ENCODE results near the gene ARHGAP15. TPM values are rescaled to one million over a fixed set of nuclear protein-coding genes. Genes with fewer than 3 reads are reported as not detected.

The ARHGAP15 gene
- total and polyA plus RNA-seq, 4 donors, result 3.8 to 17.9 (median 13.2) TPM

- Histone ChIP-seq H3K27ac (ENCODE audit: low read depth in 1 of 2, low read length in 2 of 2) (no peak overlapping the region), H3K4me1 (ENCODE audit: control insufficient read depth in 4 of 4, insufficient read depth in 4 of 4, low read length in 3 of 4) (peaks cover 0 to 2% (median 0%) of the 10 kb centered on the region in 4 donors)
These were observed 350.9 kb downstream of the ARHGAP15 start for GRCh38 chr2:143480086-143480485.

More at GRCh38 chr2:143480086-143480485, 350.9 kb downstream of the ARHGAP15 start:
- WGBS, result 85% methylated on average over 2 of the region's 2 CpGs
- Histone ChIP-seq H3K27me3 (ENCODE audit: control insufficient read depth in 4 of 4, insufficient read depth in 4 of 4, low read length in 3 of 4) (no peaks in the 10 kb centered on the region), H3K4me3 (ENCODE audit: low read depth in 1 of 3, low read length in 3 of 3) (no peak overlapping the region), H3K9me3 (ENCODE audit: control insufficient read depth in 4 of 4, low read length in 3 of 4) (no peaks in the 10 kb centered on the region), H3K9ac (ENCODE audit: low read depth in 1 of 2, low read length in 2 of 2) (no peak overlapping the region), H3K36me3 (ENCODE audit: control insufficient read depth in 4 of 4, insufficient read depth in 3 of 4, low read depth in 1 of 4, low read length in 3 of 4) (no peaks in the 10 kb centered on the region)
- no peak for TF ChIP-seq RAD21 (IDR thresholded peaks at IDR 0.05)
- no peak for TF ChIP-seq SP1 (IDR thresholded peaks at IDR 0.05)
- TF ChIP-seq EGR1 (IDR thresholded peaks at IDR 0.05; ENCODE audit: low read depth in 2 of 2), result no peak
- no peak for TF ChIP-seq ZBTB33 (IDR thresholded peaks at IDR 0.05)
- no peak for TF ChIP-seq TAF1 (conservative IDR thresholded peaks at IDR 0.05)
- TF ChIP-seq NR2F2 (IDR thresholded peaks at IDR 0.05), result no peak
- TF ChIP-seq FOXA2 (IDR thresholded peaks at IDR 0.05), result no peak
- no peak for TF ChIP-seq HNF4G (IDR thresholded peaks at IDR 0.05)
- no peak for TF ChIP-seq REST (IDR thresholded peaks at IDR 0.05)
- no peak for TF ChIP-seq ATF3 (IDR thresholded peaks at IDR 0.05)
- TF ChIP-seq GABPA (IDR thresholded peaks at IDR 0.05 in 1 of 2, conservative IDR thresholded peaks at IDR 0.05 in 1 of 2), result no peak
- no peak for TF ChIP-seq HNF4A (conservative IDR thresholded peaks at IDR 0.05)
- no peak for TF ChIP-seq FOXA1 (IDR thresholded peaks at IDR 0.05)
- TF ChIP-seq JUND (IDR thresholded peaks at IDR 0.05), result no peak
- TF ChIP-seq MAX (IDR thresholded peaks at IDR 0.05), result no peak
- TF ChIP-seq RXRA (IDR thresholded peaks at IDR 0.05), result no peak
- TF ChIP-seq YY1 (IDR thresholded peaks at IDR 0.05), result no peak
- no peak for TF ChIP-seq CTCF (IDR thresholded peaks at IDR 0.05; ENCODE audit: low read depth, low read length, missing input control)
- DNase-seq (ENCODE audit: low spot score), result no peak

Data from liver (tissue), 9 donors.